ENCODE data around the gene SH2D5.

GRCh38 chr1:20775700-20776099 lies 43.2 kb upstream of the SH2D5 start:
- TF ChIP-seq CTCF (conservative IDR thresholded peaks at IDR 0.05; ENCODE audit: low read length) (no peak), EZH2phosphoT487 (IDR thresholded peaks at IDR 0.05; ENCODE audit: borderline replicate concordance, low read depth, low read length) (no peak)

All from OCI-LY7 (cell line).